ENCODE results near the gene GULP1. TPM values are rescaled to one million over a fixed set of nuclear protein-coding genes. Genes with fewer than 3 reads are reported as not detected.

The GULP1 gene
- total RNA-seq, 1 donor from 2014 or later = 39.4 TPM

DNA sequence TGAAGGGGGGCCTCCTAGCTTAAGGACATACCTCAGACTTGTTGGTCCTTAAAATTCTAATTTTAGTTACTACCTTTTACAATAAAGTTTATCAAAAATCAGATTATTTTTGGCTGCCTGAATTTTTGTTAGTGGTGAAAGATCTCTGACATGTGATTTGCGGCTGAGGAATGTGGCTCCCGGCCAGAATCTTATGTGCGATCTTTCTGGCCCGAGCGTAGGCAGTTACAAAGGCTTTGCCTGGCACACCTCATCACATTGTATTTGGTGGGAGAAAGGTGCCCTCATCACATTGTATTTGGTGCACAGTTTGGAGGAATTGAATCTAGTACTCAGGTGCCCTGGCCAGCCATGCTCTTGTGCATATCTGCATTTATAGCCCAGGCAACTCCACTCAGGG is 289.1 kb downstream of the GULP1 start:
- Histone ChIP-seq H3K4me3 (ENCODE audit: insufficient read depth, low read depth, low read length) (no peak overlapping the region), H3K9me3 (ENCODE audit: insufficient read depth, low read depth, low read length) (no peaks in the 10 kb centered on the region), H2AFZ (ENCODE audit: low read depth, low read length) (no peak overlapping the region), H3K4me1 (ENCODE audit: insufficient read depth, low read length) (no peaks in the 10 kb centered on the region), H3K27me3 (ENCODE audit: insufficient read depth, low read length) (no peaks in the 10 kb centered on the region), H3K36me3 (ENCODE audit: insufficient read depth, low read length) (no peaks in the 10 kb centered on the region), H3K9ac (ENCODE audit: low read length) (no peak overlapping the region), H4K20me1 (ENCODE audit: insufficient read depth, low read length) (no peaks in the 10 kb centered on the region), H3K4me2 (ENCODE audit: low read length) (no peak overlapping the region), H3K79me2 (ENCODE audit: insufficient read depth, low read length) (no peaks in the 10 kb centered on the region), H3K27ac (ENCODE audit: low read depth, low read length) (no peak overlapping the region)
- FAIRE-seq (no peak), DNase-seq (ENCODE audit: low read depth) (no peak)
- peaks cover 2% of the 10 kb centered on the region for H3K4me1 Mint-ChIP-seq (ENCODE audit: low read depth, unreplicated experiment)
- no peak overlapping the region for H3K4me3 Mint-ChIP-seq (ENCODE audit: unreplicated experiment)
- no peaks in the 10 kb centered on the region for H3K9me3 Mint-ChIP-seq (ENCODE audit: unreplicated experiment)
- H3K27me3 Mint-ChIP-seq (ENCODE audit: low read depth, unreplicated experiment) = no peaks in the 10 kb centered on the region
- H3K36me3 Mint-ChIP-seq (ENCODE audit: low read depth, unreplicated experiment) = no peaks in the 10 kb centered on the region
- H3K27ac Mint-ChIP-seq (ENCODE audit: unreplicated experiment) = no peak overlapping the region
- TF ChIP-seq EZH2 (IDR thresholded peaks at IDR 0.05; ENCODE audit: insufficient read depth, low read length) = no peak
- TF ChIP-seq, protein P1, sequence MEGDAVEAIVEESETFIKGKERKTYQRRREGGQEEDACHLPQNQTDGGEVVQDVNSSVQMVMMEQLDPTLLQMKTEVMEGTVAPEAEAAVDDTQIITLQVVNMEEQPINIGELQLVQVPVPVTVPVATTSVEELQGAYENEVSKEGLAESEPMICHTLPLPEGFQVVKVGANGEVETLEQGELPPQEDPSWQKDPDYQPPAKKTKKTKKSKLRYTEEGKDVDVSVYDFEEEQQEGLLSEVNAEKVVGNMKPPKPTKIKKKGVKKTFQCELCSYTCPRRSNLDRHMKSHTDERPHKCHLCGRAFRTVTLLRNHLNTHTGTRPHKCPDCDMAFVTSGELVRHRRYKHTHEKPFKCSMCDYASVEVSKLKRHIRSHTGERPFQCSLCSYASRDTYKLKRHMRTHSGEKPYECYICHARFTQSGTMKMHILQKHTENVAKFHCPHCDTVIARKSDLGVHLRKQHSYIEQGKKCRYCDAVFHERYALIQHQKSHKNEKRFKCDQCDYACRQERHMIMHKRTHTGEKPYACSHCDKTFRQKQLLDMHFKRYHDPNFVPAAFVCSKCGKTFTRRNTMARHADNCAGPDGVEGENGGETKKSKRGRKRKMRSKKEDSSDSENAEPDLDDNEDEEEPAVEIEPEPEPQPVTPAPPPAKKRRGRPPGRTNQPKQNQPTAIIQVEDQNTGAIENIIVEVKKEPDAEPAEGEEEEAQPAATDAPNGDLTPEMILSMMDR (IDR thresholded peaks at IDR 0.05; ENCODE audit: insufficient read depth, low read depth, low read length) = no peak

DNA sequence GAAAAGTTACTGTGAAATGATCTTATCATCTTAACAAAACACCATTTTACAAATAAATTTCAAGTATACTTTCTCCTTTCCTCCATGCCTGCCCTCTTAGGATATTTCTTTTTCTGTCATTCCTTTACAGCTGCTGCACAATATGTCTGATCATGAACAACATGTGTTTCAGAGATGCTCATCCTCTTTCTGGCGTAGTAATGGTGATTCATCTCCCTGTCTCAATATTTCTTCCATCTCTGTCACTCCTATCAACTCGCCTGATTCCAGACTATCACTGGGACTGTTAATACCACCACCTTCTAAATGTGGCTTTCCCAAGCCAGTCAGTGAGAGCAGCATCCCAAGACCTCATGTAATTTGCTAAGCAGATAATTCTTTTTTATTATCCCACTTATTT is 290.5 kb downstream of the GULP1 start:
- Histone ChIP-seq H3K27me3 (ENCODE audit: insufficient read depth, low read length) (no peaks in the 10 kb centered on the region), H3K4me1 (ENCODE audit: insufficient read depth, low read length) (no peaks in the 10 kb centered on the region), H3K4me3 (ENCODE audit: insufficient read depth, low read depth, low read length) (no peak overlapping the region), H4K20me1 (ENCODE audit: insufficient read depth, low read length) (no peaks in the 10 kb centered on the region), H3K9me3 (ENCODE audit: insufficient read depth, low read depth, low read length) (no peaks in the 10 kb centered on the region), H3K27ac (ENCODE audit: low read depth, low read length) (no peak overlapping the region), H3K9ac (ENCODE audit: low read length) (no peak overlapping the region), H3K79me2 (ENCODE audit: insufficient read depth, low read length) (no peaks in the 10 kb centered on the region), H2AFZ (ENCODE audit: low read depth, low read length) (no peak overlapping the region), H3K36me3 (ENCODE audit: insufficient read depth, low read length) (no peaks in the 10 kb centered on the region), H3K4me2 (ENCODE audit: low read length) (no peak overlapping the region)
- FAIRE-seq (no peak), DNase-seq (ENCODE audit: low read depth) (no peak)
- TF ChIP-seq EZH2 (IDR thresholded peaks at IDR 0.05; ENCODE audit: insufficient read depth, low read length) = no peak
- TF ChIP-seq, protein P1 (IDR thresholded peaks at IDR 0.05; ENCODE audit: insufficient read depth, low read depth, low read length) = no peak
- Mint-ChIP-seq H3K36me3 (ENCODE audit: low read depth, unreplicated experiment) (no peaks in the 10 kb centered on the region), H3K9me3 (ENCODE audit: unreplicated experiment) (no peaks in the 10 kb centered on the region), H3K4me1 (ENCODE audit: low read depth, unreplicated experiment) (peaks cover 2% of the 10 kb centered on the region), H3K4me3 (ENCODE audit: unreplicated experiment) (no peak overlapping the region), H3K27ac (ENCODE audit: unreplicated experiment) (no peak overlapping the region), H3K27me3 (ENCODE audit: low read depth, unreplicated experiment) (no peaks in the 10 kb centered on the region)

DNA sequence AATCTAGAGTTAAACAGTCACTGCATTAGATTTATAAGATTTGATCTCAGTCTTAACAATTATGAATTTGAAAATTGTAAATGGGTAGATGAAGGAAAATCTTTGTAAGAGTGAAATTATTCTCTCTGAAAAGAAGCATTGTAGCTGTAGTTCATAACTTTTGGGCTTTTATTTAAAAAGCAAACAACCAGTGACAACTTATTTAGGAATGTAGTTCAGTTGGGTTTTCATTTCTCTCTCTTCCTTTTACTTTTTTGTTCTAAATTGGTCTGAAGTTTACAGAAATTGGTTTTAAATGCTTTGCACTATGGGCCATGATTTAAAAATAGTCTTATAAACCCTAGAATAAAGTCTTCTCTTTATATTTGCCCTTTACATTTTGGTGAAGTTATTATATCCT is 296.6 kb downstream of the GULP1 start:
- Histone ChIP-seq H4K20me1 (ENCODE audit: insufficient read depth, low read length) (no peaks in the 10 kb centered on the region), H3K9ac (ENCODE audit: low read length) (no peak overlapping the region), H2AFZ (ENCODE audit: low read depth, low read length) (no peak overlapping the region), H3K9me3 (ENCODE audit: insufficient read depth, low read depth, low read length) (no peaks in the 10 kb centered on the region), H3K4me3 (ENCODE audit: insufficient read depth, low read depth, low read length) (no peak overlapping the region), H3K36me3 (ENCODE audit: insufficient read depth, low read length) (no peaks in the 10 kb centered on the region), H3K4me1 (ENCODE audit: insufficient read depth, low read length) (no peaks in the 10 kb centered on the region), H3K4me2 (ENCODE audit: low read length) (no peak overlapping the region), H3K27ac (ENCODE audit: low read depth, low read length) (no peak overlapping the region), H3K27me3 (ENCODE audit: insufficient read depth, low read length) (no peaks in the 10 kb centered on the region), H3K79me2 (ENCODE audit: insufficient read depth, low read length) (no peaks in the 10 kb centered on the region)
- no peaks in the 10 kb centered on the region for H3K36me3 Mint-ChIP-seq (ENCODE audit: low read depth, unreplicated experiment)
- TF ChIP-seq EZH2 (IDR thresholded peaks at IDR 0.05; ENCODE audit: insufficient read depth, low read length) = no peak
- TF ChIP-seq, protein P1 (IDR thresholded peaks at IDR 0.05; ENCODE audit: insufficient read depth, low read depth, low read length) = no peak
- no peaks in the 10 kb centered on the region for H3K9me3 Mint-ChIP-seq (ENCODE audit: unreplicated experiment)
- FAIRE-seq = no peak
- H3K27me3 Mint-ChIP-seq (ENCODE audit: low read depth, unreplicated experiment) = no peaks in the 10 kb centered on the region
- no peak overlapping the region for H3K27ac Mint-ChIP-seq (ENCODE audit: unreplicated experiment)
- no peak for DNase-seq (ENCODE audit: low read depth)
- H3K4me3 Mint-ChIP-seq (ENCODE audit: unreplicated experiment) = no peak overlapping the region
- H3K4me1 Mint-ChIP-seq (ENCODE audit: low read depth, unreplicated experiment) = peaks cover 6% of the 10 kb centered on the region

All from astrocyte (in vitro differentiated cells and primary cell).